CD4-positive, alpha-beta T cell treated with Interleukin-2 at 100 ng/mL for 4 hours (primary cell): Measurements from ENCODE around the gene ARMC9.

Experiments used
- DNase-seq: peaks from one replicate; pipeline ENCODE4 v3.0.0-alpha.2; 2020; ENCODE audit warnings: low spot score

The ARMC9 gene

DNA sequence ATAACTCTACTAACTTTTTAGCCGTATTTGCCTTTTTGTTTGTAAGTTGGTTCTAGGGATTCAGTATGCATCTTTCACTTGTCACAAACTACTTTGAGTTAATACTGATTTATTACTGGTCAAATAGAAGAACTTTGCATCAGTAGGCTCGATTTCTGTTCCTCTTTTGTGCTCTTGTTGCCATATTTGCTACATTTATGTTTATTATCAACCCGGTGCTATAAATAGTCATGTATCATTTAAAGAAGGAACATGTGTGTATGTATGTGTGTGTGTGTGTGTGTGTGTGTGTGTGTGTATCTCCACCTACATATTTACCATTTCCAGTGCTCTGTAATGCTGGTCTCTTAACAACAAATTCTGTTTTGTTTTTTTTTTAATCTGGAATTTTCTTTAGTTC lies 117.5 kb downstream of the ARMC9 start:
- no peak for DNase-seq

DNA sequence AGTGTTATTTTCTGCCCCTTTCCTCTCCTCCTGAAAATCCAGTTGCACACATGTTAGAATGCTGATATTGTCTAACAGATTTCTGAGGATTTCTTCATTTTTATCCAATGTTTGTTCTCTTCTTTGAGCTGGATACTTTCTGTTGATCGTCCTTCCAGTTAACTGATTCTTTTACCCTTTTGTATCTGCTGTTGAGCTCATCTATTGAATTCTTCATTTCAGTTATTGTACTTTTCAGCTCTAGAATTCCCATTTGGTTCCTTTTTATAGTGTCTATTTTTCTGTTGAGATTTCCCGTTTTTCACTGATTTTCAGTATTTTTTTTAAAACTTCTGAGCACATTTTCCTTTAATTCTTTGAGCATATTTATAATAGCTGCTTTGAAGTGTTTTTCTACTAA lies 119.1 kb downstream of the ARMC9 start:
- DNase-seq: no peak

DNA sequence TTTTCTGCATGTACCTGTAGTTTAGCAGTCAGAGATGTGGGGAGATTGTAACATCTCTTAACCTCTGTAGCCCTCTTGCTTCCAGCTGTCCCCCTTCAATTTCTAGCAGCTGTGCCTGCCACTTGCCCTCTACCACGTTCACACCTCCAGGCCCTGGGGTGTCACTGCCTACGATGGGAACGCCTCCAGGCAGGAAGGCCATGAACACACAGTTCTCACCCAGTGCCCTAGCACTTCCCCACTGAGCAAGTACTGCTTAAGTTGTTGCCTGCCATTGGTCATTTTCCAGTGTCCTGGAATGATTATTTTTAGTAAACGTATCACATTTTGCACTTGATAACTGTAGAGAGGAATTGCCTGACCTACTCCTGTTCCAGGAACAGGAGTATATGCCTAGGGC lies 120.0 kb downstream of the ARMC9 start:
- no peak for DNase-seq

DNA sequence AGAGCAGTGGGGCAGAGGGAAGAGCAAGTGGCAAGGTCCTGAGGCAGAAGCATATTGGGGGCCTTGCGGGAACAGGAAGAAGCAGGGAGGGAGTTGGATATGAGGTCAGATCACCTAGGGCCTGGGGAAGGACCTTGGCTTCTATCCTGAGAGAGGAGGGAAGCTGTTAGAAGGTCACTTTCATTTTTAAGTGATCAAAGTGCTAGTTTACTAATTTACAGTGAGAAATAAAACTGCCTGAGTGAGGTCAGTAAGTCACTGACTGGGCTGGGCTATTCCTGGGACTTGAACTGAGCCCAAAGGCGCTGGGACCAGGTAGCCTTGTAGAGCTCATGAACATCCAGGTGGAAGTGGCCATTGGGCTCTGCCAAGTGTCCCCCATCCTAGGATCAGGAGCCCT lies 120.5 kb downstream of the ARMC9 start:
- DNase-seq: no peak

DNA sequence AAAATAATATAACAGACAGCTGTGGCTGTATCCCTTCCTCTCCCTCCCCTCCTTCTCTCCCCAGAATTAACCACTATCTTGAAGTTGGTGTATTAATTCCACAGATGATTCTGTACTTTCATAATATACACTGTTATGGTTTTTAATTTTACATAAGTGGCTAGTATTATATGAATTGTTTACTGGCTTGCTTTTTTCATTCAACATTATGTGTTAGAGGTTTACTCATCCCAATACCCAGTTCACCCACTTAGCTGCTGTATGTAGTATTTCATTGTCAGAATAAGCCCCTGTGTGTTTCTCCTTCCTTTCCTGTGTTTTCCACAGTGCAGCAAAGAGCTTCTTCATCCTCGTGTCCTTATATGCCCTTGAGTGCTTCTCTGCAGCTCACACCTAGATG lies 121.4 kb downstream of the ARMC9 start:
- DNase-seq: no peak

DNA sequence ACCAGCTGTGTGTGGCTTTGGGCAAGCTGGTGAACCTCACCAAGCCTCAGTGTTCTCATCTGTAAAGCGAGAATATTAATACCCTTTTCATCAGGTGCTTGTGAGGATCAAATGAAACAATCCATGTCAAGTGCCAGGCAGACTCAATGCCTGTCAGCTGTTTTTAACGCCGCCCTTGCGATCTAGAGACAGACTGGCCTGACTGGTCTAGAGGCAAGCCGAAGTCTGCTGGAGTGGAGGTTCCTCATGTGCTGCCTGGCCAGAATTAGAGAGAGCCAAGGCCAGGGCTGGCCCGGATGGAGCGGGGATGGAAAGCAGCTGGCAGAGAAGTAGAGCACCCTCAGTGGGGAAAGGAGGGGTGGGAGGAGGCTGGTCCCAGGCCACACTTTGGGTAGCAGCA lies 122.6 kb downstream of the ARMC9 start:
- no peak for DNase-seq

DNA sequence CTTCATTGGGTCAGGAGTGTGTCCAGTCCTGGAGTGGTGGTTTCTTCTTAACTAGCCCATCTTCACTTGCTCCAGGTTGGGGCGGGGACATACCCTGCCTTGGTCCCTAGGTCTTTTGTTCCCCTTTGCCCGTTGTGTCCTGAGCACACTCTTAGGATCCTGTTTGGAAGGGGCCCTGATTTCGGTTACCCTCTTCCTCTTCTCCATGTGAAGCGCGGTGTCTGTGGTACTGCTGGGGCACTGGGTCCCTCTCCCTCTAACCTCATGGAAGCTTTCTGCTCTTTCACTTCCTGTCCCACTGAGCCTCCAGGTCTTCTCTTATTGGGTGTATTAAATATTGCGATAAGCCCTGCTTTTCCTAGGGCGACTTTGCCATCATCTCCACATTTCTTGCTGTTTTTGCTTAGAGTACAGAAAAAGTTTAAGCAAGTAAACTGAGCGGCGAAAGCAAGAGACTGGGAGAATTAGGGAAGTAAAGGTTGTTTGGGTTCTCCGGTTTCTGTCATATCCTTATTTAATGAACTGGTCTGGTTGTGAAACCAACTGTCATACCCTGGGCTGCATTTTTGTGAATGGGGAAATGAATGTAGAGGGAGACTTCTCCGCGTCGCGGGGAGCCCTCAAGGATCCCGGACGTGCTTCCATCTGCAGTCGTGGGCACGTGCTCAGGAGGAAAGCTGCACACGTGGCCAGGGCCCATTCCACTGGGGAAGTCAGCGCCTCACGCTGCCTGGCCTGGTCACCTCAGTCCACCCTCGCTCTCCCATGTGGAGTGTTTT lies 123.3 kb downstream of the ARMC9 start:
- DNase-seq: peak; percentile 11

DNA sequence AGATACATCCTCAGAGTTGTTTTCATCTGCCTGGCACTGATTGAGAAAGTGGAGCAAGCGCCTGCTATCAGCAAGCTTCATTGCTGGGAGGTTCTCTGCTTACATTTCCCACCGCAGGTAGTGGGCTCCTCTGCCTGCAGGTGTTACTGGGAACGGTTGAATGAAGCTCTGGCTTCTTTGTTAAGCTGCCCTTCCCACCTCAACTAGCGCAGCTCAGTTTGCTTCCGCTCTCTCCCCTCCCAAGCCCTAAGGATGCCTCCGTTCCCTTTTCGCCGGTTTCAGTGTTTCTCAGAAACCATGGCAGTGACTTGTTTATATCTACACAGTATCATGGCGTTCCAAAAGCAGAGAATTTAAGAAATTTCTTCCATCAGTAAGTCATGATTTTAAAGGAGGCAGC lies 124.9 kb downstream of the ARMC9 start:
- DNase-seq: no peak

DNA sequence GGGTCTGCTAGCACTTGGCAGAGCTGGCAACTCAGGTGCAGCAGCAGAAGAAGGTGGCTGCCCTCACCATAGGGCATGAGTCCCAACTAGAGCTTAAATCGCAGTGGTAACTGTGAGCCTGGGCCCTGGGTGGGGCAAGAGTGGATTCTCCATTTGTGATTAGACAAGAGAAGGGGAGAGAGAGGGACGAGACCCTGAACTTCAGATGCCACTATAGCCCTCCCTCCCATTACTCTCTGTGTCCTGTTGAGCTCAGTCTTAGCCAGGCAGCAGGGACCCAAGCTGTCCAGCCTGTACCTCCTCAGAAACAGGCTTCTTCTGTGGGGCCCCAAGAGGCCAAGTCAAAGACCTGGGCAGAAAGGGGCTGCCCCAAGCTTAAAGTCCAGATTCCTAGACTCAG lies 127.4 kb downstream of the ARMC9 start:
- DNase-seq: no peak

DNA sequence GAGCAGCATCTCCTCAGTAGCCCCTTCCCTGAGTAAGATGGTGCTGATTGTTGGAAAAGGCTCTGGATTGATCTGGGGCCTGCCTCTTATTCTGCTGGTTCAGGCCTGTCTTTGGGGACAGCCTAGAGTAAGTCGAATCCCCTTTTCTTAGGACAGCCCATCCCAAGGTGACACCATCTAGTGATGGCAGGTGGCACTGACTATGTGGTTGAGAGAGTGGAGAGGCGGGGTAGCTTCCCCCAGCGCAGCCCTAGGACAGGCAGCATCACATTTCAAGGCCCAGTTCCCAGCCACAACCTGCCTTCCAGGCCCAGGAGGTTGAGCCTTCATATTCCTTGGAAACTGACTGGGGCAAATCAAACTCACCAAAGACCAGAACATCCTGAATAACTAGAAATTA lies 128.0 kb downstream of the ARMC9 start:
- DNase-seq: no peak

DNA sequence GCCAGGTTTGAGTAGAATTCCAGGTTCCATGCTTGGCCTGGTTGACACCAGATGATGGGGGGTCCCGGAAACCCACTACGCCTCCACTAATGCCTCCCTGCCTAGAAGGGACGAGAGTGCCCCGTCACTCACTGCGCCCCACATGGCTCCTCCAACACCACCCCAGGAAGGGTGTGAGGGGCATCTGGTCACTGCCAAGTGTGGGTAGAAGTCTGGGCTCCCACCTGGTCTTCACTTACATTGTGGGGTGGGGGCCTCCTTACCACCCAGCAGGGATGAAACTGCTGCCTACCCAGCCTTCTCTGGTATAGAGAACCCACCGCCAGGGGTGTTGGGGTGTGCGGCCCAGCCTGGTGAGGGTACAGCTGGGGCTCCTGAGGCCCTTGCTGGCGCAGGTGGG lies 131.9 kb downstream of the ARMC9 start:
- no peak for DNase-seq

DNA sequence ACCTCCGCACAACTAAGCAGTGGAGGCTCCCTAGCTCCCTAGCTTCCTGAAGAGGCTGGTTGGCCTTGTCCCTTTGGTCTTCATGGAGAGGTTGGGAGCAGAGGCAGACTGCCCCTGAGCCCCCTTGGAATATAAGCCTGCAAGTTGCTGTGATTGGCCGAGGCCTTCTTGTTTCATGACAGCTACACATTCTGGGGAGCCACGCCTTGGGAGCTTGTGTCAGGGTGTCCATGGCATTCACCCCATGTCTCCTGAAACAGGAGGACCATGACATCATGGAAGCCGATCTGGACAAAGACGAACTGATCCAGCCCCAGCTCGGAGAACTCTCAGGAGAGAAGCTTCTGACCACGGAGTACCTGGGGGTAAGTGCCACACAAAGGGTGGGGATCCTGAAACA lies 133.1 kb downstream of the ARMC9 start:
- DNase-seq: no peak

DNA sequence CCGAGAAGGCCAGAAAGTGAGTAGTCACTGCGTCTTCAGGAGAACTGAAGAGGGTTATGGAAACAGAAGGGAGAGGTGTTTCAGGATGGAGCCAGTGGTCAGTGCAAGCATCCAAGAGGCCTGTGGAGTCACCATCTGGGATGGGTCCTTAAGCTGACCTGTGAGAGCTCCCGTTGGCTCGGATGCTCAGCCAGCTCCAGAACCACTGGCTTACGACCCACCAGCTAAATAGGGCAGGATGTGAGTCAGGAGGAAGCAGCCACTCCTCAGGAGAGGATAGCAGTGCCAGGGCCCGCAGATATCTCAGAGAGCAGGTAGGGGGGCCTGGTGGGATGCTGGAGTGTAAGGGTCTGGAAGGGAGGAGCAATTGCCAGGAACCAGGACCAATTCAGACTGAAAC lies 134.0 kb downstream of the ARMC9 start:
- DNase-seq: no peak

DNA sequence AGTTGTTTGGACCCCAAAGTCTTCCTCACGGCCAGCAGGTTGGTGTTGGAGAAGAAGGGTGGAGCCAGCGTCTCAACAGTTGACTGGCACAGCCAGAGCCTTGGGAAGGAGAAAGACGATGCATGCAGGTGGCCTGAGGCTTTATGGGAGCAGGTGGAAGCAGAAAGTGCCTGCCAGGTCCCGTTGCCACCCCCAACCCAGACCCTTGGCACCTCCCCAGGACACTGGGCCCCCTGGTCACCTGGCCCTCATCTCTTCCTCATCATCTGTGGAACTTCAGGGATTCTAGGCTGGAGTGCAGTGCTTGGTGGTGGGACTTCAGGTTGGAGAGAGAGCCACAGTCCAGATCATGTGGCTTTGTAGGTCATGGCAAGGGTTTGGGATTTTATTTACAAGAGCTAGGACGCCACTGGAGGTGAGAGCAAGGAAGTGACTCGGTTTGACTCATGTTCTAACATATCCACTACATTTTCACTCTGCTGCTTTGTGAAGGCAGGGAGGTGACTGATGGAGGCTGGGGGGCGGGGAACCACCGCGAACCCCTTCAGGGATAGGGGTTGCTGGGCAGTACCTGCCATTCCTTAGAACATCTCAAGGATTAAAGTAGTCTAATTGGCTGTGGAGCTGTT lies 134.6 kb downstream of the ARMC9 start:
- DNase-seq: no peak

DNA sequence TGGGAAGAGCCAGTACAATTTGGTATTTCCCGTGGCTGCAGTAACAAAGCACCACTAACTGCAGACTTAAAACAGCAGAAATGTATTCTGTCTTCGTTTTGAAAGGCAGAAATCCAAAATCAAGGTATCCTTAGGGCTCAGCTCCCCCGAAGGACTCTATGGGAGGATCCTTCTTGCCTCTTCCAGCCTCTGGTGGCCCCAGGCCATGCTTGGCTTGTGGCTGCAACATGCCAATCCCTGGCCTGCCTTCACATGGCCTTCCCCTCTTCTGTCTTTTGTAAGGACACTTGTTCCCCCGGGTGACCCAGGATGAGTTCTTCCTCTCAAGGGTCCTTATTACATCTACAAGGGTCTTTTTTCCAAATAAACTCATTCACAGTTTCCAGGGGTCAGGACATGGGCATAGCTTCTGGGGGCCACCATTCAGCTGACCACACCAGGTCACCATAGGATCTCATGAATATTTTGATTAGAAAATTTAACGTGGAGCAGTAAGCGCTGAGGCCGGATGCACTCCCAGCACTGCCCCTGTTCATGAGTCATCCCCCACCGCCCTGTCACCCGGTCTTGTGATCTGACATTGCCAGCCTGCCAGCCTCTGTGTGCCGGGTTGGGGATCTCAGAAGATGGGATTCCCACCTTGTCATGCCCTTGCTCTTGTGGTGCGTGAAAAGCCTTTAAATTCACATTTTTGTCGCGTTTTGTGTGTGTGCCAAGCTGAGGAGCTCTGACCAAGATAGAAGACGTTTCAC lies 135.9 kb downstream of the ARMC9 start:
- DNase-seq: no peak

DNA sequence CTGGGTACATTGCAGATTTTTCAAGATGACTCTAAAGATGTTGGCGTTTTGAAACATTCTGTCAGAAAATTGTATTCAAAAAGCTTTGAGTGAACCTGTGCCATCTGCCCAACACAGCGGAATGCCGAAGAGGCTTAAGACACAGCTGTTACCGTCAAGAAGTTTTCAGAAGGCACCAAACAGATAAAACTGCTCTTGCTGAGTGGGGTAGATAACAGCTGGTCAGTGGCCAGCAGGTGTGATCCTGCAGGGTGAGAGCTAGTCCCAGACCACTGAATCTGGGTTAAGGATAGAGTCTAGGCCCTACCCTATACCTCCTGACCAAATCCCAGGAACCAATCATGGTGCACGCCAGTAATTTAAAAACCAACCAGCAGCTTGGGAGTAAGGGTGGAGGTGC lies 136.6 kb downstream of the ARMC9 start:
- no peak for DNase-seq

DNA sequence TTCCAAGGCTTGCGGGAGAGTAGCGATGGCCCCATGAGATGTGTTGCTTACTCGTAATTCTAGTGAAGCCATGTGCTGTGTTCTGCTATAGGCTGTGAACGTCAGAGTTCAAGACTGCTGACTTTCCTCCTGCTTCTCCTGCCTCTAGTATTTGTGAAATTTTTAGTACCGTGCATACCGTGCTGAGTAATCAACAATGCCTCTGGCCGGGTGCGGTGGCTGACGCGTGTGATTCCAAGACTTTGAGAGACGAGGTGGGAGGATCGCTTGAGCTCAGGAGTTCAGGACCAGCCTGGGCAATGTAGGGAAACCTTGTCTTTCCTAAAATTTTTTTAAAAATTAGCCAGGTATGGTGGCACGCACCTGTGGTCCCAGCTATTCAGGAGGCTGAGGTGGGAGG lies 137.2 kb downstream of the ARMC9 start:
- no peak for DNase-seq

DNA sequence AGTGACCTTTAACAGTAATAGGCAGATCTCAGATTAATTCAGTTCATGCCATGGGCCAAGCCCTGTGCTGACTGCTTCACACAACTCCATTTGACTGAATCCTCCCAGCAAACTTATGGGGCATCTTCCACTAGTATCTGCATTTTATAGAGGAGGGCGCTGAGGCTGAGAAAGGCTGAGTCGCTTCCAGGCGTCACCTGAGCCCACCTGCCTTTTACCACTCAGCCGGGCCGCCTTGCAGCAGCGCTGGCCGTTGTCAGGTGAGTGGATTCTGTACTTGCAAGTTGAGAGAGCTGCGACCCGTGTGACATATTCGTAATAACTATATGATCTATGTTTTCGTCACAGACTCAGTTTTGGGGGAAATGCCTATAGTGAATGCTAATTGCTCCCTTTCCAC lies 137.8 kb downstream of the ARMC9 start:
- no peak for DNase-seq

DNA sequence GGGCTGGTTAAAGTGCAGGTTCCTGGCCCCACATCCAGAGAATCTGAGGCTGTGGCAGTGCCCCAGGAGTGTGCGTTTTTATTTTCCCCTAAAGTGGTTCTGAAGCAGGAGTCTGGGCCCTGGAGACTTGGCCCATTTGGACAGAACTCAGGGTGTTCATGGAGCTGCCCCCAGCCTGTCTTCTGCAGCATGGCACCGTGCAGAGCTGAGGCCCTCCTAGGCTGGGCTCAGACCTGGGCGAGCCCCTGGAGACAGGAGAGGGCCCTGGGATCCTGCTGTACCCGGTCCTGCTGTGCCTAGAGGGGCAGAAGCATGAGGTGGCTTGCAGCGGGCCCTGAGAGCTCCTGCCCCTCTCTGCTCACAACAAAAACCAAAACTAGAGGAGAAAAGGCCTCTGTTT lies 138.3 kb downstream of the ARMC9 start:
- no peak for DNase-seq

DNA sequence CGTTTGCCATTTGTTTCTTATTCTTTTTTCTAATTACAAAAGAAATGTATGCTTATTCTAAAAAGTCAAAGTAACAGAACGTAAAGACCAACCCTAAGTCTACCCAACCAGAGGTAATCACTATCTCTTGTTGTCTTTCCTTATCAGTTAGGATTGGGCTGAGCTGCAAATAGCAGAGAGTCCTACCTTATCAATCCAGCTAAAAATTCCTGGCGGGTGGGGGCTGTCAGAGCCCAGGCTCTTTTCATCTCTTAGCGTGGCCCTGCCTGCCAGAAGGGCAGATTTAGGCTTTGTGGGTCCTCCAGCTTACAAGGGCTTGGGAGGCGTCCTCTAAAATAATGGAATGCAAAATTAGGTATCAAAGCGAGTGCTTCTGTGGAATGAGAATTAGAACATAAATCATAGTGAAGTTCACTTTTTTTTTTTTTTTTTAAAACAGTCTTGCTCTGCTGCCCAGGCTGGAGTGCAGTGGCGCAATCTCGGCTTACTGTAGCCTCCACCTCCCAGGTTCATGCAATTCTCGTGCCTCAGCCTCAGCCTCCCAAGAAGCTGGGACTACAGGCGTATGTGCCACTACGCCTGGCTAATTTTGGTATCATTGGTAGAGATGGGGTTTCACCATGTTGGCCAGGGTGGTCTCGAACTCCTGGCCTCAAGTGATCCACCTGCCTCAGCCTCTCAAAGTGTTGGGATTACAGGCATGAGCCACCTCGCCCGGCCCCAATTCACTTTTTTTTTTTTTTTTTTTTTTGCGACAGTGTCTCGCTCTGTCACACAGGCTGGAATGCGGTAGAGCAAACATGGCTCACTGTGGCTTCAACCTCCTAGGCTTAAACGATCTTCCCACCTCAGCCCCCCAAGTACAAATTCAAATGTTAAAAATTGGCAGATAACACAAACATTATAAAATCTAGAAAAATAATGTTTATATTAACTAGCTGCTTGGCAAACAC lies 139.7 kb downstream of the ARMC9 start:
- no peak for DNase-seq

DNA sequence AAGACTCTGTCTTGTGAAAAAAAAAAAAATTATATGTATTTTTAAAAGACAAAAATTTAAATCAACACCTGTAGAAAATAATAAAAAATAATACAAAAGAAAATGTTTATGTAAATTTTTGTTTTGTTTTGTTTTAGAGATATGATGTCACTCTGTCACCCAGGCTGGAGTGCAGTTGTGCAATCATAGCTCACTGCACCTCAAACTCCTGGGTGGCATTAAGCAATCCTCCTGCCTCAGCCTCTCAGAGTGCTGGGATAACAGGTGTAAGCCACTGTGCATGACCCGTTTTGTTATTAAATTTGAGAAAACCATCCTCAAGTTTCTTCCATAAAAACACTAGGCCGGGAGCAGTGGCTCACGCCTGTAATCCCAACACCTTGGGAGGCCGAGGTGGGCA lies 140.9 kb downstream of the ARMC9 start:
- DNase-seq: no peak

DNA sequence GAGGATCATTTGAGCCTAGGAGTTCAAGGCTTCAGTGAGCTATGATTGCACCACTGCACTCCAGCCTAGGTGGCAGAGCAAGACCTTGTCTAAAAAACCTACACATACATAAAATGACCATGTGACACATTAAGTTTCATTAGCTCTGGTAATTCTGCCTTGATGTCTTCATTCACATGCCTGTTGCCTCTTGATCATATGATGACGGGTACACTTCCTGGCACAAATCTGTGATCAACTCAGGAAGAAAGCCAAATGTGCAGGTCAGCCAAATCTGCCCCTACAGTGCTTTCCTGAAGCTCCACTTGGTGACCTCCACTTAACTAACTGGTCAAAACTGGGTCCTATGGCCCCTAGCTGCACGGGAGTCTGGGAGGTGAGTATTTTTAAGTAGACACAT lies 142.7 kb downstream of the ARMC9 start:
- DNase-seq: no peak
